Measurements from ENCODE around the gene SERTAD2. TPM values are rescaled to one million over a fixed set of nuclear protein-coding genes. Genes with fewer than 3 reads are reported as not detected.
A peak's percentile ranks its signal among the peaks of the same experiment; 100 is the strongest.

SERTAD2 gene
- total and polyA plus RNA-seq, 2 experiments from 2014 or later = 12.0 to 21.2 TPM

DNA sequence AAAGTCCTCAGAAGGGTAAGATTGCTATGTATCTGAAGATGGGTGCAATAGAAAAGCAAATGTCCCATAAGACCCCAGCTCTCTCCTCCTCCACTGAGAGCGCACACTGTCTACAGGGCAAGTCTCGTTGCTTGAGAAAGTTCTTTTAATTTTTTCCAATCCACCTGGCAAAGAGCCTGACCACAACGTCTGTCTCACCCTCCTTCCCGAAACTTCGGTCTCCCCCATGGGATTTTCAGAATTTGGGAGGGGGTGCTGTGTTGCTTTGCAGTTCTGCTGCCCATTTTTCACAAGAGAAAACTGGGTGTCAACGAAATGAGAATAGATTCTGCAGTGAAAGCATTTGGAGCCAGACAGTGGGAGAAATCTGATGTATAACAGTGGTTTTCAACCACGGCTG is 40.4 kb downstream of the SERTAD2 start:
- Histone ChIP-seq H3K9me3 (ENCODE audit: low read depth) (no peaks in the 10 kb centered on the region), H3K4me1 (ENCODE audit: low read depth) (peaks cover 6% of the 10 kb centered on the region), H3K27ac (no peak overlapping the region), H3K4me3 (no peak overlapping the region), H3K27me3 (no peaks in the 10 kb centered on the region), H3K36me3 (no peaks in the 10 kb centered on the region)
- DNase-seq (ENCODE audit: low read depth in 1 of 2, low spot score in 1 of 2) = peak in 1 of 2 donors; percentile 72
- TF ChIP-seq, protein P1, sequence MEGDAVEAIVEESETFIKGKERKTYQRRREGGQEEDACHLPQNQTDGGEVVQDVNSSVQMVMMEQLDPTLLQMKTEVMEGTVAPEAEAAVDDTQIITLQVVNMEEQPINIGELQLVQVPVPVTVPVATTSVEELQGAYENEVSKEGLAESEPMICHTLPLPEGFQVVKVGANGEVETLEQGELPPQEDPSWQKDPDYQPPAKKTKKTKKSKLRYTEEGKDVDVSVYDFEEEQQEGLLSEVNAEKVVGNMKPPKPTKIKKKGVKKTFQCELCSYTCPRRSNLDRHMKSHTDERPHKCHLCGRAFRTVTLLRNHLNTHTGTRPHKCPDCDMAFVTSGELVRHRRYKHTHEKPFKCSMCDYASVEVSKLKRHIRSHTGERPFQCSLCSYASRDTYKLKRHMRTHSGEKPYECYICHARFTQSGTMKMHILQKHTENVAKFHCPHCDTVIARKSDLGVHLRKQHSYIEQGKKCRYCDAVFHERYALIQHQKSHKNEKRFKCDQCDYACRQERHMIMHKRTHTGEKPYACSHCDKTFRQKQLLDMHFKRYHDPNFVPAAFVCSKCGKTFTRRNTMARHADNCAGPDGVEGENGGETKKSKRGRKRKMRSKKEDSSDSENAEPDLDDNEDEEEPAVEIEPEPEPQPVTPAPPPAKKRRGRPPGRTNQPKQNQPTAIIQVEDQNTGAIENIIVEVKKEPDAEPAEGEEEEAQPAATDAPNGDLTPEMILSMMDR (IDR thresholded peaks at IDR 0.05; ENCODE audit: low read depth, low read length) = no peak

DNA sequence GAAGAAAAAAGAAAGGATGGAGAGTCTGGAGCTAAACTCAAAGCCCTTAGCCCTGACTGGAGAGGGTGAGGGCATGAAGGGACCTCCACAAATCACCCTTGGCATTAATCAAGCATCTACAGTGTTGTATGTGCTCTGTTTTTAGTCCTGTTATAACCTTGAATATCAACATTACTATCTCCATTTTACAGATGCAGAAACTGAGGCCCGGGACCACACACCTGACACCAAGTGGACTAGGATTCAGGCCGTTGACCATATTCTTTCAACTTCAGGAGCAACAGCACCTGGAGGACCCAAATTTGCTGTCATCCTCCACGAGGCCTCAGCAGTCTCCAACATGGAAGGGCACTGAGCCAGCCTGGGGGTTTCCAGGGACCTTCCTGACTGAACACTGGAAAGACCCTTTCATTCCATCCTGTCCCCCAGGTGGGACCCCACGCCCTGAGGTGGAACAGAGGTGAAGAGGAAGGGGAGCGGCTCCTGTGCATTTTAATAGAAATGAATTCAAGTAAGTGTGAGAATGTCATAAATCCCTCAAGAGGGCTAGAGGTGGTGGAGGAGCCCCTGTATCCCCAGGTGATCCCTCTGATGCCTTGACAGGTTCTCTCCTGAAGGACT is 41.0 kb downstream of the SERTAD2 start:
- Histone ChIP-seq H3K4me1 (ENCODE audit: low read depth) (peaks cover 2% of the 10 kb centered on the region), H3K4me3 (no peak overlapping the region), H3K9me3 (ENCODE audit: low read depth) (no peaks in the 10 kb centered on the region), H3K36me3 (no peaks in the 10 kb centered on the region), H3K27me3 (no peaks in the 10 kb centered on the region), H3K27ac (no peak overlapping the region)
- no peak for DNase-seq (ENCODE audit: low read depth in 1 of 2, low spot score in 1 of 2)
- TF ChIP-seq, protein P1 (IDR thresholded peaks at IDR 0.05; ENCODE audit: low read depth, low read length) = no peak

DNA sequence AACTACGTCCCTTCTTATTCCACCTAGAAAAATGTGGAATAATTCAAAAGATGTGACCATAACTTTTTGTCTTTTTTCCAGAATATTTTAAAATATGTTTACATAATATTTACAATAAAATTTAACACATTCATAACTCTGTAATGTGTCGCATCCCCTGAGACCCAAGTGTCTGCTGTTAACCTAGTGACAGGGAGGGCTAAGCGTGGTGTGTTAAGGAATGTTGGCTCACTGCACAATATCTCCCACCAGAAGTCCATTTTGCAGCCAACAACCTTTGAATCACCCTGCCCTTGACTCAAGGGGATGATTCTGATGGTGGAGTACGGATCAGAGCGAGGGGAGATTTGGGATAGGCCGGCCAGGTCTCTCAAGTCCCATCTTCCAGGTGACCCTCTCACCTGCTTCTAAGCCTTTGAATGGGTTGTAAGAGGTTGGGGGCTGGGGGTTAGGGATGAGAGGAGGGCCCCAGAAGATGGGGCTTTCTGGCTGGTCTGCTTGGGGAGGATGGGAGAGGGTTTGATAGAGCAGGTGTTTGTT is 43.3 kb downstream of the SERTAD2 start:
- no peak for DNase-seq (ENCODE audit: low read depth in 1 of 2, low spot score in 1 of 2)
- Histone ChIP-seq H3K27me3 (no peaks in the 10 kb centered on the region), H3K4me1 (ENCODE audit: low read depth) (peaks cover 6% of the 10 kb centered on the region)

DNA sequence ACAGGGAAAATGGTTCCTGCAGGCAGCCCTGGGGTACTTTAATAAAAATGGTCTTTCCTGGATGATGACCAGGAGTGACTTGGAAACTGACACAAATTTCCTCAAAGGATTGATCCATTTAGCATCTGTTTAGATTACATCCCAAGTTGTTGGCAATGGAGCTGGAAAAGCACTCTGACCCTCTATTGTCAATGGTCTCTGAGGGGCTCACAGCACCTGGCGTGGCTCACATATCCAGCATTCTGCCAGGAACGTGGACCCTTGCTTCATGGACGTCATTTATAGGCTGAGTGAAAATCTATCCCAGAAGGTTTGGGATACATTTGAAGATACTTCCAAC is 43.8 kb downstream of the SERTAD2 start:
- no peak overlapping the region for H3K27ac ChIP-seq

More for the DNA sequence above, 43.3 kb downstream of the SERTAD2 start:
- H3K9me3 ChIP-seq (ENCODE audit: low read depth) = no peaks in the 10 kb centered on the region
- no peaks in the 10 kb centered on the region for H3K36me3 ChIP-seq
- H3K27ac ChIP-seq = no peak overlapping the region
- no peak overlapping the region for H3K4me3 ChIP-seq
- TF ChIP-seq, protein P1 (IDR thresholded peaks at IDR 0.05; ENCODE audit: low read depth, low read length) = no peak

DNA sequence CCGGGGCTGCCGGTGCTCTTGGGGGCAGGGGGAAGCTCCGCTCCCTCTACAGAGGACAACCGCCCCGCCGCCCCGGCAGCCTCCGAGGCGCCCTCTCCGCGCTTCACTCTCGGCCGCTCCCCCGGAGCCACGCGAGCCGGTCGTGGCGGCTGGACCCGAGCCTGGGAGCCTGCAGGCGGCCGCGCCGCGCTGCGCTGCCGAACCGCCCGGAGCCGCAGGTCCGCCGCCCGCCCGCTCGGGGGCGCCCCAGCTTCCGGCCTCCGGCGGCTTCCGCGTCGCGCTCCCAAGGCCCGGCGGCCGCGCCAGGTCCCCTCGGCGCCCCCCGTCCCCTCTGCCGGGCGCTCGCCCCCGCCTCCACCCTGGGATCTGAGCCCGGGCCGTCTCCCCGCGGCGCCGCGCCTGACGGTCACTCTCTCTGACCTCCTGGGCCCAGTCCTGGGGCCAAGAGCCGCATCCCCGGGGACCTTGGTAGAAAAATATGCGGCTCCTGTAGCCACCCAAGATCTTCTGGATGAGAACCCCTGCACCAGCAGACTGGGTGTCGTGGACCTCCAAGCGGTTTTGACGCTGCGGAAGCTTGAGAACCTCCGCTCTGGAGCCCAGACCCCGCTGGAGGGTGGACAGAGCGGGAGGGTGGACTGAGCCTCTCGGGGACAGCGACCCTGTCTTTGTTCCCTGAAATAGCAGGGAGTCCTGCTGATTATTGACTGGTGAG is 44.3 kb downstream of the SERTAD2 start:
- TF ChIP-seq, protein P1 (IDR thresholded peaks at IDR 0.05; ENCODE audit: low read depth, low read length) = no peak
- Histone ChIP-seq H3K4me3 (peak overlapping the region; percentile 26), H3K4me1 (ENCODE audit: low read depth) (peaks cover 6% of the 10 kb centered on the region), H3K9me3 (ENCODE audit: low read depth) (no peaks in the 10 kb centered on the region), H3K27me3 (no peaks in the 10 kb centered on the region), H3K36me3 (no peaks in the 10 kb centered on the region), H3K27ac (no peak overlapping the region)
- DNase-seq (ENCODE audit: low read depth in 1 of 2, low spot score in 1 of 2) = peak; percentile 62 to 75

More for the DNA sequence above, 43.8 kb downstream of the SERTAD2 start:
- Histone ChIP-seq H3K9me3 (ENCODE audit: low read depth) (no peaks in the 10 kb centered on the region), H3K27me3 (no peaks in the 10 kb centered on the region), H3K4me1 (ENCODE audit: low read depth) (peaks cover 6% of the 10 kb centered on the region), H3K4me3 (peak overlapping the region; percentile 26), H3K36me3 (no peaks in the 10 kb centered on the region)
- no peak for DNase-seq (ENCODE audit: low read depth in 1 of 2, low spot score in 1 of 2)
- TF ChIP-seq, protein P1 (IDR thresholded peaks at IDR 0.05; ENCODE audit: low read depth, low read length) = no peak

Measured in cardiac muscle cell (in vitro differentiated cells and primary cell).